Posterior cingulate gyrus (tissue), 11 donors: ENCODE data around the gene POLR2J3.
"Not testable (repeated sequence)": the region's sequence is repeated elsewhere in the genome, so short reads cannot be mapped to it uniquely, and the experiment has no call there.

Experiments
- DNase-seq, 10 donors: peaks; one replicate each; pipeline versions ENCODE4 v3.0.0 to v3.0.0-alpha.2; 2020 to 2021; ENCODE audit warnings: mixed read lengths in 3 of 10
- intact Hi-C: fragments of 100-400 bp; cut with DNase I; formaldehyde crosslinking; loops from one replicate; pipeline ENCODE4 v1.15.1; 2023

Gene POLR2J3

GRCh38 chr7:102589857-102590256, 17.5 kb upstream of the POLR2J3 start:
- DNase-seq, intact Hi-C loops: not testable (repeated sequence)

GRCh38 chr7:102583495-102583894, 11.1 kb upstream of the POLR2J3 start:
- DNase-seq, intact Hi-C loops: not testable (repeated sequence)

GRCh38 chr7:102581722-102582121, 9.3 kb upstream of the POLR2J3 start:
- DNase-seq, intact Hi-C loops: not testable (repeated sequence)

GRCh38 chr7:102578486-102578885, 6.1 kb upstream of the POLR2J3 start:
- peak in 2 of 10 donors; percentile 49 to 62 for DNase-seq
- intact Hi-C loops = not testable (repeated sequence)

- intact Hi-C loops = not testable (repeated sequence)
- peak in 1 of 10 donors; percentile 41 for DNase-seq
Observed at GRCh38 chr7:102577315-102578240, 5.2 kb upstream of the POLR2J3 start.

GRCh38 chr7:102576363-102576762, 4.0 kb upstream of the POLR2J3 start:
- intact Hi-C loops = not testable (repeated sequence)

GRCh38 chr7:102574607-102575006, 2.2 kb upstream of the POLR2J3 start:
- DNase-seq, intact Hi-C loops: not testable (repeated sequence)

More at GRCh38 chr7:102576363-102576762, 4.0 kb upstream of the POLR2J3 start:
- DNase-seq = not testable (repeated sequence)

GRCh38 chr7:102568620-102569019, 3.8 kb downstream of the POLR2J3 start:
- intact Hi-C loops = not testable (repeated sequence)
- DNase-seq = peak in 4 of 10 donors; percentile 23 to 68 (median 58)

- DNase-seq, intact Hi-C loops: not testable (repeated sequence)
Observed at GRCh38 chr7:102550808-102551422, 21.5 kb downstream of the POLR2J3 start, which contains the start of gene SPDYE2. TSS of gene SPDYE2 (plus strand) at chr7:102551226. CDS start at chr7:102553256, 2,030 bp downstream.

GRCh38 chr7:102546353-102546752, 26.0 kb downstream of the POLR2J3 start:
- intact Hi-C loops, DNase-seq: not testable (repeated sequence)

- DNase-seq = peak in 1 of 10 donors; percentile 15
- intact Hi-C loops = not testable (repeated sequence)
Observed at GRCh38 chr7:102545288-102545687, 27.1 kb downstream of the POLR2J3 start.

GRCh38 chr7:102544372-102544771, 28.0 kb downstream of the POLR2J3 start:
- DNase-seq, intact Hi-C loops: not testable (repeated sequence)

- intact Hi-C loops, DNase-seq: not testable (repeated sequence)
Observed at GRCh38 chr7:102543596-102543995, 28.8 kb downstream of the POLR2J3 start, which contains the start of gene UPK3BL2. TSS of gene UPK3BL2 (minus strand) at chr7:102543696. CDS start at chr7:102543636, 60 bp downstream.

- intact Hi-C loops = not testable (repeated sequence)
- peak in 3 of 10 donors; percentile 11 to 77 (median 25) for DNase-seq
Observed at GRCh38 chr7:102542771-102543170, 29.6 kb downstream of the POLR2J3 start.

GRCh38 chr7:102542083-102542482, 30.3 kb downstream of the POLR2J3 start:
- peak in 1 of 10 donors; percentile 67 for DNase-seq
- intact Hi-C loops = not testable (repeated sequence)

GRCh38 chr7:102540604-102541003, 31.8 kb downstream of the POLR2J3 start:
- intact Hi-C loops, DNase-seq: not testable (repeated sequence)

- intact Hi-C loops, DNase-seq: not testable (repeated sequence)
Observed at GRCh38 chr7:102535062-102535615, 37.2 kb downstream of the POLR2J3 start.

- intact Hi-C loops, DNase-seq: not testable (repeated sequence)
Observed at GRCh38 chr7:102532127-102532526, 40.3 kb downstream of the POLR2J3 start.

GRCh38 chr7:102531583-102531982, 40.8 kb downstream of the POLR2J3 start:
- DNase-seq, intact Hi-C loops: not testable (repeated sequence)
